C4-2B (cell line): ENCODE data around the gene ATL2.

ENCODE experiments used
- CTCF ChIP-seq: fragments of 450-650 bp; conservative IDR thresholded peaks from 2 replicates; pipeline ENCODE4 v1.5.1; 2017; ENCODE audit warnings: mild to moderate bottlenecking
- ZFX ChIP-seq: fragments of 450-650 bp; IDR thresholded peaks from 2 replicates; pipeline ENCODE4 v1.6.1; 2017

DNA sequence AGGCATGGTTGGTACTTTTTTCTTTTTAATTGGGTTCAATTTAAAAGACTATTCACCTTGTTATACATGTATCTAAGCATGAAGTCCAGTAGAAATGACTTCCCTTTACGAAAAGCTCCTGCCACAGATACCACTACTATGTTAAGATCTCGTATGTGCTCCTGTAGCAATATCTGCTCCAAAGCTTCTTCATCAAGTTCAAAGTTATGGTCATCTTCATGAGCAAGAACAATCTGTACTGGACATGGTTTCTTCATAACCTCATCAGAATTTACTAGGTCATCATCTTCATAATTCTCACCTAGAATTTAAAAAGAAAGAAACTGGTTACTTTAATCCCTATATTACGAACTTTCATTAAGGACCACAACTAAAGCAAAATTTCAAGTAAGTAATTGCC, 33.9 kb downstream of the ATL2 start:
- TF ChIP-seq CTCF (no peak), ZFX (no peak)
